Measurements from ENCODE around the gene SCAMP5. TPM values are rescaled to one million over a fixed set of nuclear protein-coding genes. Genes with fewer than 3 reads are reported as not detected.

The SCAMP5 gene
- total and polyA plus RNA-seq, 2 donors: 2.3 to 8.4 TPM

DNA sequence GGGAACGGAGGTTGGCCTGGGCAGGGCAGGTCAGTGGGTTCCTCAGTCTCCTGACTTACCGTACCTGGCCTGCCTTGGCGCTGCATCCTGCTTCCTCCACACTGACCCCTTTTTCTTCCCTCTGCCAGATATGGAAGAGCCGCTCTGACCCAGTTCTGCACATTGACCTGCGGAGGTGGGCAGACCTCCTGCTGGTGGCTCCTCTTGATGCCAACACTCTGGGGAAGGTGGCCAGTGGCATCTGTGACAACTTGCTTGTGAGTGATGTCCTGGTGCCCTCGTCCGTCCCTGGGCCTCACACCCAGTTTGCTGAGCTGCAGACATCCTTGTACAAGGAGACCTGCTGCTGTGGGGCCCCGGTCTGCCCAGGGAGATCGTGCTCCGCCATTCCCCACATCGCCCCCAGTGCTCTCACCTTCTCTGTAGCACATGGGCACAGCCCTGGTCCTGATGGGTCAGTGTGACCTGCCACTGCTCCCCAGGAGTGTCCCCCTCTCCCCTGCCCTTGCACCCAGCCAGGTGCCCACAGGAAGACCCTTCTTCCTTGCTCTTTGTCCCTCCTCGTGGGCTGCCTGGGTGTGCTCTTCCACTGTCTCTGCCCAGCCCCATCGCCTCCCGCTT, 49.0 kb downstream of the SCAMP5 start:
- WGBS: 96% methylated on average over 14 of the region's 14 CpGs
- no peaks in the 10 kb centered on the region for H3K27me3 ChIP-seq (ENCODE audit: control insufficient read depth in 2 of 2, insufficient read depth in 1 of 2, low read length in 1 of 2)
- no peaks in the 10 kb centered on the region for H3K9me3 ChIP-seq (ENCODE audit: control insufficient read depth in 2 of 2, insufficient read depth in 1 of 2, low read length in 1 of 2)
- DNase-seq (ENCODE audit: low read depth in 6 of 9, low spot score in 9 of 9): no peak
- H3K36me3 ChIP-seq (ENCODE audit: control insufficient read depth in 2 of 2, insufficient read depth in 2 of 2, low read length in 1 of 2): peaks cover 11% of the 10 kb centered on the region in 2 donors
- H3K4me3 ChIP-seq (ENCODE audit: low read length in 2 of 2): no peak overlapping the region
- peaks cover 3 to 58% of the 10 kb centered on the region in 2 donors for H3K4me1 ChIP-seq (ENCODE audit: control insufficient read depth in 2 of 2, insufficient read depth in 2 of 2, low read length in 2 of 2)
- peak overlapping the region in 1 of 2 donors; percentile 22 for H3K27ac ChIP-seq (ENCODE audit: low read depth in 1 of 2, low read length in 1 of 2)

DNA sequence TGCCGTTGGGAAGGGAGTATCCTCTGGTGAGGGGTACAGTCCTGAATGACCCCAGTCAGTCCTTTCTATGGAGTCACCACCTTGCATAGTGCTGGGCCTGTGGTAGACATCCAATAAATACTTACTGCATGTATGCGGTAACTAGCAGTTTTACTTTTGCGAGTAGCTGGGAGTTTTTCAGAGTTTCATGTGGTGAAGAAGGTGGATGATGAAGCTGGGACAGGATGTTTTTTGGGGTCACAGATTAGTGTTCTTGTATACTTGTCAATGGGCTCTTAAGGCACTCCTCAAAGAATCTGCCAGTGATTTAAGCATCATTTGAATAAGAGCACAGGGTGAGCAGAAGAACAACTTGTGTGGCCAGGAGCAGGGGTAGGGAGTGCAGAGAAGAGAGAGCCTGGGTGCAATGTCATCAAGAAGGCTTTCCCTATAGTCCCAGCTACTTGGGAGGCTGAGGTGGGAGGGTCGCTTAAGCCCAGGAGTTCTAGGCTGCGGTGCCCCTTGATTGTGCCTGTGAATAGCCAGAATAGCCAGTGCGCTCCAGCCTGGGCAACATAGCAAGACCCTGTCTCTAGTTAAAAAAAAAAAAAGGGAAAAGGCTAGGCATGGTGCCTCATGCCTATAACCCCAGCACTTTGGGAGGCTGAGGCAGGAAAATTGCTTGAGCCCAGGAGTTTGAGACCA, 50.1 kb downstream of the SCAMP5 start:
- no peaks in the 10 kb centered on the region for H3K9me3 ChIP-seq (ENCODE audit: control insufficient read depth in 2 of 2, insufficient read depth in 1 of 2, low read length in 1 of 2)
- H3K4me1 ChIP-seq (ENCODE audit: control insufficient read depth in 2 of 2, insufficient read depth in 2 of 2, low read length in 2 of 2): peaks cover 3 to 53% of the 10 kb centered on the region in 2 donors
- WGBS: 96% methylated on average over 6 of the region's 6 CpGs
- no peak overlapping the region for H3K27ac ChIP-seq (ENCODE audit: low read depth in 1 of 2, low read length in 1 of 2)
- H3K27me3 ChIP-seq (ENCODE audit: control insufficient read depth in 2 of 2, insufficient read depth in 1 of 2, low read length in 1 of 2): no peaks in the 10 kb centered on the region
- DNase-seq (ENCODE audit: low read depth in 6 of 9, low spot score in 9 of 9): no peak
- H3K4me3 ChIP-seq (ENCODE audit: low read length in 2 of 2): no peak overlapping the region
- peaks cover 11% of the 10 kb centered on the region in 2 donors for H3K36me3 ChIP-seq (ENCODE audit: control insufficient read depth in 2 of 2, insufficient read depth in 2 of 2, low read length in 1 of 2)

DNA sequence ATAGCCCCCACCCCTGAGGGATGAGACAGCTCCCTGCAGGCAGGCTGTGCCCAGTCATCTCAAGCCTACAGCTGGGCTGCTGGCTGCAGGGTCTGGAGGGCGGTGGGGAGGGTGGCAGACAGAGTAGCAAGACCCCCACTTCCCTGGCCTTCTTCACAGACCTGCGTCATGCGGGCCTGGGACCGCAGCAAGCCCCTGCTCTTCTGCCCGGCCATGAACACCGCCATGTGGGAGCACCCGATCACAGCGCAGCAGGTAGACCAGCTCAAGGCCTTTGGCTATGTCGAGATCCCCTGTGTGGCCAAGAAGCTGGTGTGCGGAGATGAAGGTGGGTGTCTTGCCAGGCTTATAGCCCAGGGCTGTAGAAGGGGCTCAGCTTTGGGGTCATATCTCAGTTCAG, 53.0 kb downstream of the SCAMP5 start:
- Histone ChIP-seq H3K36me3 (ENCODE audit: control insufficient read depth in 2 of 2, insufficient read depth in 2 of 2, low read length in 1 of 2) (peaks cover 11% of the 10 kb centered on the region in 2 donors), H3K27me3 (ENCODE audit: control insufficient read depth in 2 of 2, insufficient read depth in 1 of 2, low read length in 1 of 2) (no peaks in the 10 kb centered on the region), H3K4me3 (ENCODE audit: low read length in 2 of 2) (no peak overlapping the region), H3K4me1 (ENCODE audit: control insufficient read depth in 2 of 2, insufficient read depth in 2 of 2, low read length in 2 of 2) (peaks cover 3 to 44% of the 10 kb centered on the region in 2 donors), H3K27ac (ENCODE audit: low read depth in 1 of 2, low read length in 1 of 2) (no peak overlapping the region), H3K9me3 (ENCODE audit: control insufficient read depth in 2 of 2, insufficient read depth in 1 of 2, low read length in 1 of 2) (peaks cover 0 to 2% of the 10 kb centered on the region in 2 donors)
- DNase-seq (ENCODE audit: low read depth in 6 of 9, low spot score in 9 of 9): no peak
- 98% methylated on average over 10 of the region's 10 CpGs for WGBS

DNA sequence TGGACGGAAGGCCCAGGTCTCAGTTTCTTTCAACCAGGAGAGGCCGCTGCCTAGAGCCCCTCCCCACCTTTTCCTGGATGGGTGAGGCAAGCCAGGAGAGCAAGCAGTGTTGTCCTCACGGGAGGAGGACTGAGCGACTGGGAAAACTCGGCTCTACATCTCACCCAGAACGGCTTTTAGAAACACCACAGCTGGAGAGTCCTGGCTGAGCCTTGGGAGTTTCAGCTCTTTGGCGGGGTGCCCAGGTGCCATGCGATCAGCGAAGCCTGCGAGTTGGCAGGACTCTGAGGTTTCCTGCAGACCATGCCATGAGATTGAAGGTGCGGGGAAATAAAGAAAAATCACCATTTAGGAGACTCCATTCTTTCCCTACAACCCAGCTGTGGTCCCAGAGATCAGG, 54.0 kb downstream of the SCAMP5 start:
- 43% methylated on average over 11 of the region's 11 CpGs for WGBS
- Histone ChIP-seq H3K4me1 (ENCODE audit: control insufficient read depth in 2 of 2, insufficient read depth in 2 of 2, low read length in 2 of 2) (peaks cover 3 to 35% of the 10 kb centered on the region in 2 donors), H3K27me3 (ENCODE audit: control insufficient read depth in 2 of 2, insufficient read depth in 1 of 2, low read length in 1 of 2) (no peaks in the 10 kb centered on the region), H3K4me3 (ENCODE audit: low read length in 2 of 2) (no peak overlapping the region), H3K36me3 (ENCODE audit: control insufficient read depth in 2 of 2, insufficient read depth in 2 of 2, low read length in 1 of 2) (peaks cover 7 to 11% of the 10 kb centered on the region in 2 donors), H3K9me3 (ENCODE audit: control insufficient read depth in 2 of 2, insufficient read depth in 1 of 2, low read length in 1 of 2) (peaks cover 0 to 2% of the 10 kb centered on the region in 2 donors), H3K27ac (ENCODE audit: low read depth in 1 of 2, low read length in 1 of 2) (no peak overlapping the region)
- DNase-seq (ENCODE audit: low read depth in 6 of 9, low spot score in 9 of 9): no peak

DNA sequence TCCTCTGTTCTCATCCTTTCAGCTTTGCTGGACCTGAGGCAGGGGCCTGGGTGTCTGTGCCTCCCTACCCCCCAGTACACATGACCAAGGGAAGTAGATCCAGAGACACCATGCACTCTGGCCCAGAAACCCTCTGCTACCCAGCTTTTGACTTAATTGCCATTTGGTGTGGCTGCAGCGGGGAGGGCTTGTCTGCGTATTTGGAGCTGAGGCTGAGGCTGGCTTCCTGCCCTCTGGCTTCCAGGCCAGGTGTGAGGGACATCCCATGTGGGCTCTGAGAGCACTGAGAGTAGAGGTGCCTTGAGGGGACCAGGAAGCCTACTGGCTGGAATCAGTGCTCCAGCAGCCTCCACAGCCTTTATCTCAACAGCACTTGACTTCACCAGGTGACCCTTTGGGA, 54.9 kb downstream of the SCAMP5 start:
- DNase-seq (ENCODE audit: low read depth in 6 of 9, low spot score in 9 of 9): no peak
- Histone ChIP-seq H3K9me3 (ENCODE audit: control insufficient read depth in 2 of 2, insufficient read depth in 1 of 2, low read length in 1 of 2) (peaks cover 0 to 2% of the 10 kb centered on the region in 2 donors), H3K27ac (ENCODE audit: low read depth in 1 of 2, low read length in 1 of 2) (no peak overlapping the region), H3K27me3 (ENCODE audit: control insufficient read depth in 2 of 2, insufficient read depth in 1 of 2, low read length in 1 of 2) (no peaks in the 10 kb centered on the region), H3K4me1 (ENCODE audit: control insufficient read depth in 2 of 2, insufficient read depth in 2 of 2, low read length in 2 of 2) (peaks cover 3 to 32% of the 10 kb centered on the region in 2 donors), H3K36me3 (ENCODE audit: control insufficient read depth in 2 of 2, insufficient read depth in 2 of 2, low read length in 1 of 2) (peaks cover 4 to 6% of the 10 kb centered on the region in 2 donors), H3K4me3 (ENCODE audit: low read length in 2 of 2) (no peak overlapping the region)
- 80% methylated on average over 2 of the region's 2 CpGs for WGBS

DNA sequence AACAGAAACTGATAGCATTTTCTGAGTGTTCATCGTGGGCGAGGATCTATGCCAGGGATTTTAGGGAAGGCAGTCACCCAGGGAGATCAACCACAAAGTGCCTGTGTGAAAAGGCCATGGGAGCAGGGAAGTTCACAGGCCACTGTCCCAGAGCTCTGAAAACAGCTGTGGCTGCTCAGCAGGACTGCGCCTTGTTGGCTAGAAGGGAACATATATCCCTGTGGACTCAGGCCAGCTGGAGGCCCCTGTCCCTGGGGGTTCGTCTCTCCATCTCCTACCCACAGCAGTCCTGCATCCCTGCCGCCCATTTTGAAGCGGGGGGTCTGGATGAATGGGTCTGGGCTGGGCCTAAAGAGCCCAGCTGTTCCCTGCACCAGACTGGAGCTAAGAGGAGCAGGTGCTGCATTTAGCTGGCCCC, 55.8 kb downstream of the SCAMP5 start:
- Histone ChIP-seq H3K27ac (ENCODE audit: low read depth in 1 of 2, low read length in 1 of 2) (no peak overlapping the region), H3K36me3 (ENCODE audit: control insufficient read depth in 2 of 2, insufficient read depth in 2 of 2, low read length in 1 of 2) (peaks cover 4 to 6% of the 10 kb centered on the region in 2 donors), H3K4me3 (ENCODE audit: low read length in 2 of 2) (no peak overlapping the region), H3K9me3 (ENCODE audit: control insufficient read depth in 2 of 2, insufficient read depth in 1 of 2, low read length in 1 of 2) (peaks cover 0 to 2% of the 10 kb centered on the region in 2 donors), H3K4me1 (ENCODE audit: control insufficient read depth in 2 of 2, insufficient read depth in 2 of 2, low read length in 2 of 2) (peaks cover 3 to 28% of the 10 kb centered on the region in 2 donors), H3K27me3 (ENCODE audit: control insufficient read depth in 2 of 2, insufficient read depth in 1 of 2, low read length in 1 of 2) (no peaks in the 10 kb centered on the region)
- no peak for DNase-seq (ENCODE audit: low read depth in 6 of 9, low spot score in 9 of 9)
- WGBS: 95% methylated on average over 6 of the region's 6 CpGs

DNA sequence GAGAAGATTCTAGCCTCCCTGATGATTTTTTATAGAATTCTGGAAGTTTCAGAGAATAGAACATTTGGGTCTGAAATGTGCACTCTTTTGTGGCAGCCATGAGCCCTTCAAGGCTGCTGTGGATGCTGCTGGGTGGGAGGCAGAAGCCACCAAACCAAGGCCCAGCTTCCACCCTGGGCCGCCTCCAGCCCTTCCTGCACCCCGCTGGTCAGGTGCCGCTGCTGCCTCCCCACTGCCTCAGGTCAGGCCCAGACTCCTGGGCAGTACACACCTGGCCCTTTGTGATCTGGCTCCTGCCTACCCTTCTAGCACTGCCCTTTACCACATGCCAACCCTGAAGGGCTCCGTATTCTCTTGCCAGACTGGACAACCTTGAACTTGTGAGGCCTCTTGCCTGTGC, 56.3 kb downstream of the SCAMP5 start:
- peaks cover 2 to 23% of the 10 kb centered on the region in 2 donors for H3K4me1 ChIP-seq (ENCODE audit: control insufficient read depth in 2 of 2, insufficient read depth in 2 of 2, low read length in 2 of 2)
- no peaks in the 10 kb centered on the region for H3K27me3 ChIP-seq (ENCODE audit: control insufficient read depth in 2 of 2, insufficient read depth in 1 of 2, low read length in 1 of 2)
- 97% methylated on average over 4 of the region's 4 CpGs for WGBS
- DNase-seq (ENCODE audit: low read depth in 6 of 9, low spot score in 9 of 9): no peak
- H3K36me3 ChIP-seq (ENCODE audit: control insufficient read depth in 2 of 2, insufficient read depth in 2 of 2, low read length in 1 of 2): peaks cover 4 to 6% of the 10 kb centered on the region in 2 donors
- peaks cover 0 to 2% of the 10 kb centered on the region in 2 donors for H3K9me3 ChIP-seq (ENCODE audit: control insufficient read depth in 2 of 2, insufficient read depth in 1 of 2, low read length in 1 of 2)
- no peak overlapping the region for H3K4me3 ChIP-seq (ENCODE audit: low read length in 2 of 2)
- no peak overlapping the region for H3K27ac ChIP-seq (ENCODE audit: low read depth in 1 of 2, low read length in 1 of 2)

DNA sequence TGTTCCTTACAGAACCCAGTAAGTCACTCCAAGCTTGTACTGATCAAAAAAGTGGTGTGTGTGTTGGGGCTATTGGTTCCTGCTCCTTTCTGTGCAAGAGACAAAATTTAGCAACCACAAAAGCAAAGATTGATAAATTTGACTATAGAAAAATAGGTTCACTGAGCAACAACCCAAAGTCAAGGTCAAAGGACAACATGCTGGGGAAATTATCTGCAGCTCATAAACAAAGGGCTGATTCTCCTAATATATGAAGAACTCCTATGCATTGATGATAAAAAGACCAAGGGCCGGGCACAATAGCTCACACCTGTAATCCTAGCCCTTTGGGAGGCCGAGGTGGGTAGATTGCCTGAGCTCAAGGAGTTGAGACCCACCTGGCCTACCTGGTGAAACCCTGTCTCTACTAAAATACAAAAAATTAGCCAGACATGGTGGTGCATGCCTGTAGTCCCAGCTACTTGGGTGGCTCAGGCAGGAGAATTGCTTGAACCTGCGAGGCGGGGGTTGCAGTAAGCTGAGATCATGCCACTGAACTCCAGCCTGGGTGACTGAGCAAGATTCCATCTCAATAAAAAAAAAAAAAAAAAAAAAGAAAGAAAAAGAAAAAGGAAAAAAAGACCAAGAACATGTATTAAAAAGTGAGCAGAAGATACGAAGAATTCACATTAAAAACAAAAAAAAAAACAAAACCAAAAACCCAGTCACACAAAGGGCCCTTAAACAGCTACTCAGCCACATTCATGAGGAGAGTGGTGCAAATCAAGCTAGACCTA, 57.8 kb downstream of the SCAMP5 start:
- H3K27ac ChIP-seq (ENCODE audit: low read depth in 1 of 2, low read length in 1 of 2): no peak overlapping the region
- H3K9me3 ChIP-seq (ENCODE audit: control insufficient read depth in 2 of 2, insufficient read depth in 1 of 2, low read length in 1 of 2): peaks cover 0 to 2% of the 10 kb centered on the region in 2 donors
- no peak for DNase-seq (ENCODE audit: low read depth in 6 of 9, low spot score in 9 of 9)
- WGBS: 98% methylated on average over 5 of the region's 5 CpGs
- no peak overlapping the region for H3K4me3 ChIP-seq (ENCODE audit: low read length in 2 of 2)
- peaks cover 0 to 10% of the 10 kb centered on the region in 2 donors for H3K4me1 ChIP-seq (ENCODE audit: control insufficient read depth in 2 of 2, insufficient read depth in 2 of 2, low read length in 2 of 2)
- H3K27me3 ChIP-seq (ENCODE audit: control insufficient read depth in 2 of 2, insufficient read depth in 1 of 2, low read length in 1 of 2): no peaks in the 10 kb centered on the region
- peaks cover 4 to 5% of the 10 kb centered on the region in 2 donors for H3K36me3 ChIP-seq (ENCODE audit: control insufficient read depth in 2 of 2, insufficient read depth in 2 of 2, low read length in 1 of 2)

DNA sequence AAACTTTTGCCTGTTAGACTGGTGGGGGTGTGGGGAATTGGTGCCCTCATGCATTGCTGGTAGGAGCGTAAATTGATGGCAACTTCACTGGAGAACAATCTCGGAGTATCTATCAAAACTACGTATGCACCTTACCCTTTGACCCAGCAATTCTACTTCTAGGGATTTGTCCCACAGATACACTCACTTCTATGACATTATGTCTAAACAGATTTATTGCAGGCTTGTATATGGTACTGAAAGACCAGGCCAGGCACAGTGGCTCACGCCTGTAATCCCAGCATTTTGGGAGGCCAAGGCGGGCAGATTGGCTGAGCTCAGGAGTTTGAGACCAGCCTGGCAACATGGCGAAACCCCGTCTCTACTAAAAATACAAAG, 58.4 kb downstream of the SCAMP5 start:
- Histone ChIP-seq H3K27ac (ENCODE audit: low read depth in 1 of 2, low read length in 1 of 2) (no peak overlapping the region), H3K4me3 (ENCODE audit: low read length in 2 of 2) (no peak overlapping the region), H3K4me1 (ENCODE audit: control insufficient read depth in 2 of 2, insufficient read depth in 2 of 2, low read length in 2 of 2) (peaks cover 0 to 11% of the 10 kb centered on the region in 2 donors), H3K36me3 (ENCODE audit: control insufficient read depth in 2 of 2, insufficient read depth in 2 of 2, low read length in 1 of 2) (no peaks in the 10 kb centered on the region), H3K27me3 (ENCODE audit: control insufficient read depth in 2 of 2, insufficient read depth in 1 of 2, low read length in 1 of 2) (no peaks in the 10 kb centered on the region), H3K9me3 (ENCODE audit: control insufficient read depth in 2 of 2, insufficient read depth in 1 of 2, low read length in 1 of 2) (peaks cover 0 to 2% of the 10 kb centered on the region in 2 donors)
- WGBS: over 99% methylated on average over 7 of the region's 7 CpGs
- no peak for DNase-seq (ENCODE audit: low read depth in 6 of 9, low spot score in 9 of 9)

Data from thymus (tissue), 11 donors.